DOHH2 (cell line): ENCODE measurements around the gene KRT33B.

Experiments
- CTCF ChIP-seq: fragments of 200-600 bp; sonication (generic); IDR thresholded peaks from one replicate; pipeline ENCODE4 v1.5.1; 2014; ENCODE audit warnings: antibody characterized with exemption, mild to moderate bottlenecking, low read depth, low read length; ENCODE audit not compliant: poor library complexity, severe bottlenecking
- EZH2phosphoT487 ChIP-seq: fragments of 200-600 bp; sonication (generic); IDR thresholded peaks from 2 replicates; pipeline ENCODE4 v1.6.1; 2017; ENCODE audit warnings: borderline replicate concordance, mild to moderate bottlenecking, antibody characterized with exemption, low read length, moderate library complexity, mixed read lengths

DNA sequence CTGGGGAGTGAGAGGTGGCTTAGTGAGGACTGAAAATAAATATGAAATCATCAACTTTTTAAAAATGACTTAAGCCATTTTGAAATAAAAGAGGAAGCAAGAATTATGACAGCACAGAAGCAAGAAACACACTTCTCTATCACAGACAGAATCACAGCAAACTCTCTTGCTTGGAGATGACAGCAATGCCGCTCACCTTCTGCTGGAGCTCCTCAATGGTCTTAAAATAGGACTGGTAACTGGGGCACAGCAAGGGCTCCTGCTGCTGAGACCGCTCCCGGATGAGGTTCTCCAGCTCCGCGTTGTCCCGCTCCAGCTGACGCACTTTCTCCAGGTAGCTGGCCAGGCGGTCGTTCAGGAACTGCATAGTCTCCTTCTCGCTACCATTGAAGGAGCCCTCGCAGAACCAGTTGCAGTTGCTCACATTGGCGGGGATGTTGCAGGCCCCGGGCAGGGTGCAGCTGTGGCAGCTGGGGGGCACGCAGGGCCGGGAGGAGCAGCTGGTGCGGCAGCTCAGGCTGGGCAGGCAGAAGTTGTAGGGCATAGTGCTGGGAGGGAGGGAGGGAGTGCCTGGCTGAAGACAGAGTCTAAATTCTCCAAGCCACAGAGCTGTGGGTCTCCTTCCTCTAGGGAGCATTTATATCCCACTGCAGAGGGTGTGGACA, 27.5 kb upstream of the KRT33B start, which contains the start of gene KRT31:
- no peak for TF ChIP-seq CTCF
- TF ChIP-seq EZH2phosphoT487, result no peak
